GM21360 (cell line): ENCODE measurements around the gene VSIR.
A peak's percentile ranks its signal among the peaks of the same experiment; 100 is the strongest.

ENCODE experiments used
- ATAC-seq: cut with Tn5 transposase; IDR thresholded peaks from one replicate; pipeline ENCODE4 v1.9.1; 2021; ENCODE audit warnings: mild to moderate bottlenecking, moderate library complexity; ENCODE audit not compliant: unreplicated experiment

VSIR gene

DNA sequence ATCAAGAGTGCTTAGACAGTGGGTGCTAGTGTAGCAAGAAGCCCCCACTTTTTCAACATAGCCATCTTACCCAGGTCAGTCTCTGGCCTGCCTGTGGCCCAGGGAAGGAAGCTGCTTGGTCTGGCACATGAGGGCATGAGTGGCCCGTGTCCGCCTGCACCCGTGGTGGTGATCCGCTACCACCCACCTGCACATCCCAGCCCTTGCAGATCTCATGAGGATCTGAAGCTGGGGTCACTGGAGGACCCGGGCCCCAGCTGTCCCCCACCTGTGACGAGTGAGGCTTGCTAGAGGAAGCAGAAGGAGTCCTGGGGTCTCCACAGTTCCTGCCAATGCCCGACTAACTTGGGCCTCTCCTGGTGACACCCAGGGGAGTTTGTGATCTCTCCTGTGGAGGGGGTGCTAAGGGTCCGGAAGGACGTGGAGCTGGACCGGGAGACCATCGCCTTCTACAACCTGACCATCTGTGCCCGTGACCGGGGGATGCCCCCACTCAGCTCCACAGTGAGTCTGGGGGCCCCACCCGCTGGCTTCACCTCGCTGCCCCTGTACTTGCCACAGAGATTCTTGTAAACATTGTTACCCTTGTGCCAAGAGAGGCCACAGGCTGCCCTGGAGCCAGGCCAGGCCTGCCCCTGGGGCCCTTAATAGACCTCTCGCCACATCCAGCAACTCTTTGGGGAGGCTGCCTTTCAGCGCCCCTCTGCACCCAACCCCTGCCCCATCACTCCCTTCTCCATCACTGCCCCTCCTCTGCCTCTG, 10.8 kb upstream of the VSIR start:
- ATAC-seq, result no peak

GRCh38 chr10:71782917-71783490, 9.7 kb upstream of the VSIR start:
- ATAC-seq, result no peak

DNA sequence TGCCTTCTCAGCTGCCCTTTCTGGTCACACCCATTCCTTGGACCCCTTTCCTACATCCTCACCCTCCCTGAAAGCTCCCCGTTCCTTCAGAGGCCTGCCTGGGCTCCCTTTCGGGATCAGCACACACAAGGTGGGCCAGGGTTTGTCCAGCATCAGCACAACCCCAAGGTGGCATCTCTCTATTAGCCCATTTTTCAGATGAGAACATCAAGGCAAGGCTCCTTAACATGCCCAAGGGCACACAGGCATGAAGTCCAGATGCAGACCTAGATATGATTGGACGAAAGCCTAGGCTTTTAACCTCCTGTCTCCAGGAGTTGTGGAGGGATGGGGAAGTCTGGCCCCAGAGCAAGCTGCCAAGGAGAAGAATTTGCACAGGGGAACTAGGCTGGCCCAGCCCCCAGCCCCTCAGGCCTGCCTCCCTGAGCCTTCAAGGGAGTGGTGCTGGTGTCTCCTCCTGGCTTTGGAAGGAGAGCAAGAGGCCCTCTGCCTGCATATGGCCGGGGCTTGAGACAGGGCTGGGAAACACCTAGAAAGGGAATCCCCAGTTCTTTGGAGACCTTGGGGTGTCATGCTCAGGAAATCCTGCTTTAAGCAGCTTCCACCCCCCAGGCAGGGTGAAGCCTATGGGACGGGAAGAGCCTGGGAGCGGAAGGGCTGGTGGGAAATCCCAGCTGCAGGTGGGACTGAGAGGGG, 9.0 kb upstream of the VSIR start:
- ATAC-seq, result no peak

DNA sequence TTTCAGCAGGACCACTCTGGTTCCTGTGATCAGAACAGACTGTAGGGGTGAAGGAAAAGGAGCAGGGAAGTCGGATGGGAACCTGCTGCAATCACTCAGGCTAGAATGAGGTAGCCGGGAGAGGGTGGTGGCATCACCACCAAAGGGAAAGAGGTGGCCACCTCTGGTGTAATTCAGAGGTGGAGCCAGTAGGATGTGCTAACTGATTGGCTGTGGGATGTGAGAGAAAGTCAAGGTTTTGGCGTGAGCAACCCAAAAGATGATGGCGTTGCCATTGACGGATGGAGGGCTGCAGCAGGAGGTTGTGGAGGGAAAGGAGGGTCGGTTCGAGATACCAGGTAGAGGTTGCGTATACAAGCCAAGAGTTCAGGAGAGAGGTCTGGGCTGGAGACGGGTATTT, 7.4 kb upstream of the VSIR start:
- no peak for ATAC-seq

DNA sequence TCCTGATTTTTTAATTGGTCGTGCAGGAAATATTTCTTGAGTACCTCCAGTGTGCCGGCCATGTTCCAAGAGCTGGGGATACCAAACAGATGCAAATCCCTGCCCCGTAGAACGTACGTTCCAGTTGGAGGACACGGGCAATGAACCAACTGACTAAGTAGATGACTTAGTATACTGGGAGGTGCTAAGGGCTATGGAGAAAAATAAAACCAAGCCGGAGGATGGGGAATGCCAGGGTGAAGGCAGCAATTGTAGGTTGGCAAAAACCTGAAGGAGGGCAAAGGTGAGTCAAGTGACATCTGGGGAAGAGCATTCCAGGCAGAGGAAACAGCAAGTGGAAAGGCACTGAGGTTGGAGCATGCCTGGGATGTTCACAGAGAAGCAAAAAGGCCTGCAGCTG, 6.8 kb upstream of the VSIR start:
- no peak for ATAC-seq

GRCh38 chr10:71779641-71780040, 6.3 kb upstream of the VSIR start:
- ATAC-seq, result no peak

DNA sequence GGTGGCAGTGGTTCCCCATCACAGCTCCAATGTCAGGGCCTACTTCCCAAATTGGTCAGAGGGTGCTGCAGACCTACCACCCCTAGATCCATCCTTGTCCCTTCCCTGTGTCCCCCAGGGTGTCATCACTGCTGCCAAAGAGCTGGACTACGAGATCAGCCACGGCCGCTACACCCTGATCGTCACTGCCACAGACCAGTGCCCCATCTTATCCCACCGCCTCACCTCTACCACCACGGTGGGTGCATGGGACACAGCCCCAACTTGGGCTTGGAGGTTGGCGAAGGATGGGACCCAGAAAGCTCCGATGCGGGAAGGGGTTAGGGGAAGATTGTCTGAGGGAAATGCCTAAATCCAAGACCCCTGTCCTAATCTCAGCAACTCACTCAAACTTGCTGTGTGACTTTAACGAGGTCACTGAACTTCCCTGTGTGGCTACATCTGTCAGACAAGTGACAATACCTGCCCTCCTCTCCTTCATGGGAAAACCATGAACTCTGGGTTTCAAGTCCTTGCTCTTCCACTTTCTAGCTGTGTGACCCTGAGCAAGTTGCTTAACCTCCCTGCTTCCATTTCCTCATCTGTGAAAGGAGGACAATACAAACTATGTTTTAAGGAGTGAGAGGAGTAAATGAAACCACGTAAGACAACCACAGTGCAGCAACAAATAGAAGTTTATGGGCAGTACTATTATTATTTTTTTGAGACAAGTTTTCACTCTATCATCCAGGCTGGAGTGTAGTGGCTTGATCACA, 4.9 kb upstream of the VSIR start:
- ATAC-seq, result no peak

DNA sequence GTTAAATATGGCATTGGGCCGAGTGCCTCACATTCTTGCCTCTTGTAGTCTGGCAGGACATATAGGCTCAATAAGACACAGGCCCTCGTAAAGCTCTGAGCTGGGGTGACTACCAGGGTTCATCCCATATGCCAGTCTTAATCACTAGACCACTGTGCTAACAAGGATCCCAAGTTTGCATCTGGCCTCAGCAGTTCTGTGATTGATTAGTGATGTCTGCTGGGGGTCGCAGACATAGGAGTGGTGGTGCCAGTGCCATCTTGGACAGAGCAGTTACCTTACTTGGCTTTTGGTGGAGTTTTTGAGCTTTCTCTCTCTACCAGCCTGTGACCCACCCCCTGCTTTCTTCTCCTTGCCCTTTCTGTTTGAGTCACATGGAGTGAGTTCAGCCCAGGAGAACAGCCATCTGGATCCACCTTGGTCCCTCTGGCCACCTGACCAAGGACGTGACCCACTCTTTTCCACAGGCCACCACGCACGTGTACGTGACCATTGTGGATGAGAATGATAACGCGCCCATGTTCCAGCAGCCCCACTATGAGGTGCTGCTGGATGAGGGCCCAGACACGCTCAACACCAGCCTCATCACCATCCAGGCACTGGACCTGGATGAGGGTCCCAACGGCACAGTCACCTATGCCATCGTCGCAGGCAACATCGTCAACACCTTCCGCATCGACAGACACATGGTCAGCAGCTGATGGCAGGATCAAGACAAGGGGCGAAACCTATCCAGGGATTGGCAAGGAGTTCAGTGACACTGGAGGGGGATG, 4.1 kb upstream of the VSIR start:
- no peak for ATAC-seq

GRCh38 chr10:71776481-71776925, 3.2 kb upstream of the VSIR start:
- no peak for ATAC-seq

DNA sequence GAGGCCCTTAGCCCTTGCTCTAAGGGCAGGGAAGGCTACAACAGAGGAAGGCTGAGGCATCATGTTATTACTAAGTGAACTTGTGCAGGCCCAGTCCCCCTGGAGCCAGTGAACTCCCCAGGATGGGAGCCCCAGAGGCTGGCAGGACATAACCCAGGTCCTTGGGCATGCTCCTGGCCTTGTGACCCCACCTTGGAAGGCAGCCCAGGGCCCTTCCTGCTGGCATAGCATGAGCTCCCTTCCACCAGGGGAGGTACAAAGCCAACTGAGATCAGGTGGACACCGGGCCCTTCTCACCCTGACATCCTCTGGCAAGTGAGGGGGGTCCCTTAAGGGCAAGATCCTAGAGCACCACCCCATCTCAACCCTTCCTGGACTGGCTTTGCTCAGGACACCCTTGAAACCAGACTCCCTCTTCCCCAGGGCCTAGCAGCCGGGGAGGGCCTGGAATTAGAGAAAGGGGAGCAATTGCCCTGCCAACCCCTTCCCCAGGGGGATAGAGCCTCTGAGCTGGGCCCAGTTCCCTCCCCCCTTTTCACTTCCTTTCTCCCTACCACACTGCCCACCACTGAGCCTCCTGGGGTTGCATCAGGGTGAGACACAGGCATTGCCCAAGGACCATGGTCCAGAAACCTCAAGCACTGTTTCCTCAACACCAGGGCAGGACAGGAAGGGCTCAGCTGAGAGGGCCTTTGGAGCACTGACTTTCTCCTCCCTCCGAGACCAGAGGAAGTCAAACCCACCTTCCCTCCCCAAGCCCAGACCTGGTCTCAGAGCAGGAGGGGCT, 1.8 kb upstream of the VSIR start:
- no peak for ATAC-seq

DNA sequence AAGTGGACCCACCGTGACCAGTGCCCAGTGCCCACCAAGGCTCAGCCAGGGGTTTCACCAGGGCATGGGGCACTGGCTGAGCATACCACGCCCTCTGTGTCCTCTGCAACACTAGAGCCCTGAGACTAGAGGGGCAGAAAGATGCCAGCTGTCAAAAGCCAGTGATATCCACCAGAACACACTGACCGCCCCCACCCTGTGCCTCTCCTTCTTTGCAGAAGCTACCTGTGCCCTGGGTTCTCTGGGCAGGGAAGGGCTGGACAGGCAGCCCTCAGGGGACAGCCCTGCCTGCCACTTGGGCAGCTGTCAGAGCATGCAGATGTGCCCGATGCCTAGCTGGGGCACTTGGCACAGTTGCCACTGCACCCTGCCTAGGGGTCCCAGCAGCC, 494 bp downstream of the VSIR start:
- no peak for ATAC-seq

- no peak for ATAC-seq
Observed at GRCh38 chr10:71771821-71772617, 1.3 kb downstream of the VSIR start.

DNA sequence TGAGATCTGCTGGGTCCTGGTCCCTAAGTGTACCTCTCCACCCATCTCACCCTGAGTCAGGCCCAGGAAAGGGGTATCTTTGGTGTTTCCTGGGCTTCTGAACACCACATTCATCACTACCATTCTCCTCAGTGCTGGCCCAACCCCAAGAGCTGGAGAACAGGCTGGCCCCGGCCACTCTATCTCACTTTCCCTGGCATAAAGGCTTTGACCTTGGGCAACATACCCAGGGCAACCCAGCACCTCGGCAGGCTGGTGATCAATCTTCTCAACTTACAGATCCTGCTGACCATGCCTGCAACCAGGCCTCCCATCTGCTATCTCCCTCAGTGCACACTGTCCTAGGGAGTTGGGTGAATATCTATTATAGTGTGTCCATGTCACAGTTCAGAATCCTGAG, 2.1 kb downstream of the VSIR start:
- ATAC-seq, result no peak

- no peak for ATAC-seq
Observed at GRCh38 chr10:71770789-71771188, 2.5 kb downstream of the VSIR start.

DNA sequence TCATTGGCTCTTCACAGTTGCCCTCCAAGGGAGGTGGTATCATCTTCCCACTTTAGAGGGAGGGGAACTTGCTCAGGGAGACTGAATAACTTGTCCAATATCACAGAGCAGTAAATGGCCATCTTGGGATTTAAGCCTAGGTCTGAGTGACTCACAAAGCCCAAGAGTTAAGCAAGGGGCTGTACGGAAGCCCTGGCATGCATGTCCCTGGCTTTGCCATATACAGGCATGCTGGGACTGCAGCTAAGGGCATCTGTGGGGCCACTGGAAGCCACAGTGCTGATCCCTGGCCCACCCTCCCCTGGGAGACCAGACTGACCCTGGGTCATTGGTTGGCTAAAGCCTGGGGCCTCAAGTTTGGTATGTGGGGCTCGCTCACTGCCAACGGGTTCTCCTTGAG, 3.1 kb downstream of the VSIR start:
- no peak for ATAC-seq

GRCh38 chr10:71769279-71769823, 4.0 kb downstream of the VSIR start:
- ATAC-seq, result peak; percentile 27

GRCh38 chr10:71767420-71768035, 5.8 kb downstream of the VSIR start:
- ATAC-seq, result no peak

DNA sequence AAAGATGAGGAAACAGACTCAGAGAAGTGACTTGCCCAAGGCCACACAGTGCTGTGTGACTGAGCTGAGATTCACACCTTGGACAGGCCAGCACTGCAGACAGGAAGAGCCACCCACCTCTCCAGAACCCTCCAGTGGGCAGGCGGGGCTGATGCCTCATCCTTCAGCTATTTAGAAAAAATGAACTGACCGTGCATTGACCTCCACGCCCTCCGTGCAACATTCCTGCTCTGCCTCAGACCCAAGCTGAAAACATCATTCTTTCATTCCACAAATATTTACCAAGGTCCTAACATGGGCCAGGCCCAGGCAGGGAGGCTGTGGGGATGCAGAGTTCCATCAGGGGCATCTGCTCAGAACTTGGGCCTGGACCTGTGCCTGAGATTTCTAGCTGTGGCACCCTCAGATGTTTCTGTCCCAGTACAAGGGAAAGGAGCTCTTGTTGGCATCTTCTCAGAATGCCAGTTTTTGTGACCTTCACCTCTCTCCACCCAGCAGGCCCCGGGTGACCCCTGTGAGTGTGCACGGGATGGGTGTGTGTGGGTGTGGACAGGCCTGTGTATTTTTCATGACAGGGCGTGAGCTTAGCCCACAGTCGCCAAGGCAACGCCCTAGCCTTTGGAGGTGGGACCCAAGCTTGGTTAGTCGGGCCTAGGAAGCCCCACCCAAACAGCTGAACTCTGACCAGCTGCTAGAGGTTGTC, 6.5 kb downstream of the VSIR start:
- no peak for ATAC-seq
